Liver (tissue), 9 donors: ENCODE results near the gene WNT4. TPM values are rescaled to one million over a fixed set of nuclear protein-coding genes. Genes with fewer than 3 reads are reported as not detected.

Source experiments
- DNase-seq: peaks from one replicate; pipeline ENCODE4 v3.0.0-alpha.2; 2017; ENCODE audit warnings: low spot score
- H3K27ac ChIP-seq, 2 donors: one replicate each; pipeline ENCODE4 v1.7.0; 2013; ENCODE audit warnings: inconsistent platforms in 2 of 2, low read length in 2 of 2, control low read depth in 1 of 2, low read depth in 1 of 2, mild to moderate bottlenecking in 1 of 2
- H3K27me3 ChIP-seq, 4 donors: one replicate each; pipeline versions ENCODE4 v1.6.1 to v1.7.0; 2013; ENCODE audit warnings: low read length in 3 of 4, inconsistent platforms in 1 of 4, mild to moderate bottlenecking in 1 of 4, moderate library complexity in 1 of 4; ENCODE audit not compliant: control insufficient read depth in 4 of 4, insufficient read depth in 4 of 4
- H3K36me3 ChIP-seq, 4 donors: one replicate each; pipeline versions ENCODE4 v1.6.1 to v1.7.0; 2013; ENCODE audit warnings: low read length in 3 of 4, mild to moderate bottlenecking in 3 of 4, low read depth in 1 of 4, moderate library complexity in 1 of 4; ENCODE audit not compliant: control insufficient read depth in 4 of 4, insufficient read depth in 3 of 4
- H3K4me1 ChIP-seq, 4 donors: one replicate each; pipeline versions ENCODE4 v1.6.1 to v1.7.0; 2013; ENCODE audit warnings: low read length in 3 of 4, mild to moderate bottlenecking in 3 of 4, moderate library complexity in 1 of 4; ENCODE audit not compliant: control insufficient read depth in 4 of 4, insufficient read depth in 4 of 4
- H3K4me3 ChIP-seq, 3 donors: one replicate each; pipeline versions ENCODE4 v1.6.1 to v1.7.0; 2013; ENCODE audit warnings: low read length in 3 of 3, control low read depth in 1 of 3, low read depth in 1 of 3, mild to moderate bottlenecking in 1 of 3
- H3K9ac ChIP-seq, 2 donors: one replicate each; pipeline ENCODE4 v1.7.0; 2013; ENCODE audit warnings: low read length in 2 of 2, mild to moderate bottlenecking in 2 of 2, moderate library complexity in 2 of 2, control low read depth in 1 of 2, low read depth in 1 of 2
- H3K9me3 ChIP-seq, 4 donors: one replicate each; pipeline versions ENCODE4 v1.6.1 to v1.7.0; 2013; ENCODE audit warnings: low read length in 3 of 4; ENCODE audit not compliant: control insufficient read depth in 4 of 4
- EGR1 ChIP-seq, 2 donors: IDR thresholded peaks; 2 replicates each; pipeline ENCODE4 v1.6.1; 2016 to 2018; ENCODE audit warnings: antibody characterized with exemption in 2 of 2, low read depth in 2 of 2
- FOXA1 ChIP-seq: IDR thresholded peaks from 2 replicates; pipeline ENCODE4 v1.6.1; 2016; ENCODE audit warnings: antibody characterized with exemption
- FOXA2 ChIP-seq: IDR thresholded peaks from 2 replicates; pipeline ENCODE4 v1.6.1; 2016; ENCODE audit warnings: antibody characterized with exemption
- GABPA ChIP-seq, 2 donors: IDR thresholded peaks in 1 of 2; conservative IDR thresholded peaks in 1 of 2; 2 replicates each; pipeline ENCODE4 v1.6.1; 2016; ENCODE audit warnings: antibody characterized with exemption in 2 of 2, mild to moderate bottlenecking in 1 of 2, moderate library complexity in 1 of 2
- HNF4G ChIP-seq: IDR thresholded peaks from 2 replicates; pipeline ENCODE4 v1.6.1; 2016; ENCODE audit warnings: antibody characterized with exemption
- JUND ChIP-seq, 2 donors: IDR thresholded peaks; 2 replicates each; pipeline ENCODE4 v1.6.1; 2016; ENCODE audit warnings: antibody characterized with exemption in 2 of 2
- MAX ChIP-seq: IDR thresholded peaks from 2 replicates; pipeline ENCODE4 v1.6.1; 2016; ENCODE audit warnings: antibody characterized with exemption
- NR2F2 ChIP-seq: IDR thresholded peaks from 2 replicates; pipeline ENCODE4 v1.6.1; 2016; ENCODE audit warnings: antibody characterized with exemption
- RAD21 ChIP-seq, 2 donors: IDR thresholded peaks; 2 replicates each; pipeline ENCODE4 v1.6.1; 2016; ENCODE audit warnings: antibody characterized with exemption in 2 of 2, mild to moderate bottlenecking in 2 of 2
- RXRA ChIP-seq, 2 donors: IDR thresholded peaks; 2 replicates each; pipeline ENCODE4 v1.6.1; 2017 to 2018; ENCODE audit warnings: antibody characterized with exemption in 2 of 2, mild to moderate bottlenecking in 1 of 2
- SP1 ChIP-seq: IDR thresholded peaks from 2 replicates; pipeline ENCODE4 v1.6.1; 2018; ENCODE audit warnings: antibody characterized with exemption, mild to moderate bottlenecking
- TAF1 ChIP-seq: conservative IDR thresholded peaks from 2 replicates; pipeline ENCODE4 v1.6.1; 2016; ENCODE audit warnings: antibody characterized with exemption, mild to moderate bottlenecking
- YY1 ChIP-seq: IDR thresholded peaks from 2 replicates; pipeline ENCODE4 v1.6.1; 2016; ENCODE audit warnings: antibody characterized with exemption, mild to moderate bottlenecking
- ZBTB33 ChIP-seq: IDR thresholded peaks from 2 replicates; pipeline ENCODE4 v1.6.1; 2016; ENCODE audit warnings: antibody characterized with exemption
- WGBS: extraction: QIAGEN DNeasy Blood & Tissue Kit; methylation state at CpG from one replicate; pipeline ENCODE4 v1.1.7; 2013; 5-methylcytosine and 5-hydroxymethylcytosine counted together
- polyA plus RNA-seq, 2 donors: library from polyadenylated mRNA; stranded (reverse) in 1 of 2; unstranded in 1 of 2; fragments of 200-250 nt in 1 of 2; fragments of >200 nt in 1 of 2; fragmentation: Nextera tagmentation in 1 of 2; extraction: Ambion mirVana in 1 of 2; gene quantifications; one replicate each; pipeline versions ENCODE4 v1.2.1 to v1.2.3, GENCODE V29; 2013 to 2015
- total RNA-seq, 2 donors: library from RNA; depleted of rRNA; stranded (reverse); fragments of >200 nt; gene quantifications; one replicate each; pipeline ENCODE4 v1.2.3, GENCODE V29; 2014
- TF ChIP-seq, protein P1 (sequence below): fragments of 150-350 bp; IDR thresholded peaks from 2 replicates; pipeline ENCODE4 v1.5.1; 2017; ENCODE audit warnings: improper control_type of control experiment, low read depth, low read length; ENCODE audit not compliant: missing input control
- donor health status: healthy.
- donor health status: healthy.
- donor health status: healthy.
- donor health status: healthy.
- donor health status: healthy.

WNT4 gene
- total and polyA plus RNA-seq, 4 donors = under 0.01 to 0.09 TPM; not detected in 2

GRCh38 chr1:22110016-22110415, 32.9 kb downstream of the WNT4 start:
- no peaks in the 10 kb centered on the region for H3K27me3 ChIP-seq
- no peak for TF ChIP-seq TAF1
- TF ChIP-seq YY1 = no peak
- TF ChIP-seq FOXA1 = no peak
- no peak for TF ChIP-seq SP1
- TF ChIP-seq NR2F2 = no peak
- no peak for TF ChIP-seq EGR1 (IDR thresholded peaks at IDR 0.05; ENCODE audit: low read depth in 2 of 2)
- no peaks in the 10 kb centered on the region for H3K4me1 ChIP-seq
- peaks cover 0 to 2% (median under 1%) of the 10 kb centered on the region in 4 donors for H3K36me3 ChIP-seq
- no peak overlapping the region for H3K27ac ChIP-seq
- no peak overlapping the region for H3K4me3 ChIP-seq
- no peak overlapping the region for H3K9ac ChIP-seq
- H3K9me3 ChIP-seq = no peaks in the 10 kb centered on the region
- 93% methylated on average over 3 of the region's 3 CpGs for WGBS
- DNase-seq = no peak

- no peak overlapping the region for H3K4me3 ChIP-seq
- H3K4me1 ChIP-seq = no peaks in the 10 kb centered on the region
- H3K9ac ChIP-seq = no peak overlapping the region
- 77% methylated on average over 11 of the region's 11 CpGs for WGBS
- H3K36me3 ChIP-seq = peaks cover 0 to 2% (median under 1%) of the 10 kb centered on the region in 4 donors
- TF ChIP-seq EGR1 (IDR thresholded peaks at IDR 0.05; ENCODE audit: low read depth in 2 of 2) = no peak
- peak; percentile 63 for TF ChIP-seq NR2F2
- no peaks in the 10 kb centered on the region for H3K27me3 ChIP-seq
- no peak overlapping the region for H3K27ac ChIP-seq
- DNase-seq = no peak
- no peaks in the 10 kb centered on the region for H3K9me3 ChIP-seq
Measured at GRCh38 chr1:22108339-22109105, 34.4 kb downstream of the WNT4 start.

GRCh38 chr1:22107126-22107525, 35.8 kb downstream of the WNT4 start:
- 95% methylated on average over 5 of the region's 5 CpGs for WGBS
- no peak for DNase-seq
- H3K4me3 ChIP-seq = no peak overlapping the region
- TF ChIP-seq NR2F2 = no peak
- no peak for TF ChIP-seq HNF4G
- TF ChIP-seq RAD21 (IDR thresholded peaks at IDR 0.05) = no peak
- TF ChIP-seq YY1 = no peak
- TF ChIP-seq ZBTB33 = no peak
- TF ChIP-seq SP1 = no peak
- TF ChIP-seq FOXA1 = no peak
- TF ChIP-seq GABPA (IDR thresholded peaks at IDR 0.05 in 1 of 2, conservative IDR thresholded peaks at IDR 0.05 in 1 of 2) = no peak
- TF ChIP-seq, protein P1, sequence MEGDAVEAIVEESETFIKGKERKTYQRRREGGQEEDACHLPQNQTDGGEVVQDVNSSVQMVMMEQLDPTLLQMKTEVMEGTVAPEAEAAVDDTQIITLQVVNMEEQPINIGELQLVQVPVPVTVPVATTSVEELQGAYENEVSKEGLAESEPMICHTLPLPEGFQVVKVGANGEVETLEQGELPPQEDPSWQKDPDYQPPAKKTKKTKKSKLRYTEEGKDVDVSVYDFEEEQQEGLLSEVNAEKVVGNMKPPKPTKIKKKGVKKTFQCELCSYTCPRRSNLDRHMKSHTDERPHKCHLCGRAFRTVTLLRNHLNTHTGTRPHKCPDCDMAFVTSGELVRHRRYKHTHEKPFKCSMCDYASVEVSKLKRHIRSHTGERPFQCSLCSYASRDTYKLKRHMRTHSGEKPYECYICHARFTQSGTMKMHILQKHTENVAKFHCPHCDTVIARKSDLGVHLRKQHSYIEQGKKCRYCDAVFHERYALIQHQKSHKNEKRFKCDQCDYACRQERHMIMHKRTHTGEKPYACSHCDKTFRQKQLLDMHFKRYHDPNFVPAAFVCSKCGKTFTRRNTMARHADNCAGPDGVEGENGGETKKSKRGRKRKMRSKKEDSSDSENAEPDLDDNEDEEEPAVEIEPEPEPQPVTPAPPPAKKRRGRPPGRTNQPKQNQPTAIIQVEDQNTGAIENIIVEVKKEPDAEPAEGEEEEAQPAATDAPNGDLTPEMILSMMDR = no peak
- TF ChIP-seq TAF1 = no peak
- no peak for TF ChIP-seq JUND (IDR thresholded peaks at IDR 0.05)
- no peak for TF ChIP-seq MAX
- no peak for TF ChIP-seq RXRA (IDR thresholded peaks at IDR 0.05)
- TF ChIP-seq FOXA2 = no peak
- H3K9me3 ChIP-seq = no peaks in the 10 kb centered on the region
- peaks cover 0 to 2% (median under 1%) of the 10 kb centered on the region in 4 donors for H3K36me3 ChIP-seq
- no peak overlapping the region for H3K9ac ChIP-seq
- H3K27ac ChIP-seq = no peak overlapping the region
- no peaks in the 10 kb centered on the region for H3K4me1 ChIP-seq
- no peaks in the 10 kb centered on the region for H3K27me3 ChIP-seq
